ENCODE data around the gene PTDSS2.

- TF ChIP-seq CTCF (IDR thresholded peaks at IDR 0.05) = no peak
- TF ChIP-seq POLR2A (IDR thresholded peaks at IDR 0.05) = no peak
- no peak for TF ChIP-seq POLR2AphosphoS5 (IDR thresholded peaks at IDR 0.05)
- TF ChIP-seq EP300 (IDR thresholded peaks at IDR 0.05) = no peak
Observed at GRCh38 chr11:454043-454442, 4.0 kb downstream of the PTDSS2 start.
